GM23338 (cell line): ENCODE results near the gene SEC23A. TPM values are rescaled to one million over a fixed set of nuclear protein-coding genes. Genes with fewer than 3 reads are reported as not detected.
"Not testable (repeated sequence)": the region's sequence is repeated elsewhere in the genome, so short reads cannot be mapped to it uniquely, and the experiment has no call there.

Experiments used
- ATAC-seq: fragments of 200-7000 bp; cut with Tn5 transposase; 3 replicates; pipeline ENCODE4 v1.9.1; 2020
- DNase-seq: peaks from one replicate; pipeline ENCODE4 v3.0.0-alpha.2; 2015; ENCODE audit warnings: low spot score
- H2AFZ ChIP-seq: fragments of 200-600 bp; sonication (generic); 2 replicates; pipeline ENCODE4 v1.8.0; 2016; ENCODE audit warnings: antibody characterized with exemption, mild to moderate bottlenecking, moderate library complexity
- H3F3A ChIP-seq: fragments of 200-600 bp; sonication (generic); replicated peaks from 2 replicates; pipeline ENCODE4 v1.8.0; 2017; ENCODE audit warnings: antibody characterized with exemption, mixed run types, low read depth
- H3K27ac ChIP-seq: fragments of 200-600 bp; sonication (generic); 2 replicates; pipeline ENCODE4 v1.6.1; 2016; ENCODE audit warnings: low read depth
- H3K27me3 ChIP-seq: fragments of 200-600 bp; sonication (generic); 2 replicates; pipeline ENCODE4 v1.8.0; 2016; ENCODE audit warnings: mild to moderate bottlenecking, mixed run types, moderate library complexity; ENCODE audit not compliant: insufficient read depth
- H3K36me3 ChIP-seq: fragments of 200-600 bp; sonication (generic); 2 replicates; pipeline ENCODE4 v1.8.0; 2016; ENCODE audit warnings: mild to moderate bottlenecking; ENCODE audit not compliant: insufficient read depth
- H3K4me1 ChIP-seq: fragments of 200-600 bp; sonication (generic); 2 replicates; pipeline ENCODE4 v1.8.0; 2016; ENCODE audit warnings: mild to moderate bottlenecking, moderate library complexity; ENCODE audit not compliant: insufficient read depth
- H3K4me2 ChIP-seq: fragments of 200-600 bp; sonication (generic); 2 replicates; pipeline ENCODE4 v1.7.1; 2017; ENCODE audit warnings: mixed run types
- H3K4me3 ChIP-seq: fragments of 200-600 bp; sonication (generic); 2 replicates; pipeline ENCODE4 v1.6.1; 2016; ENCODE audit warnings: mixed run types
- H3K79me2 ChIP-seq: fragments of 200-600 bp; sonication (generic); replicated peaks from 2 replicates; pipeline ENCODE4 v1.8.0; 2017; ENCODE audit warnings: mild to moderate bottlenecking; ENCODE audit not compliant: insufficient read depth
- H3K9me2 ChIP-seq: fragments of 200-600 bp; sonication (generic); 2 replicates; pipeline ENCODE4 v1.8.0; 2017; ENCODE audit not compliant: insufficient read depth
- H4K20me1 ChIP-seq: fragments of 200-600 bp; sonication (generic); replicated peaks from 2 replicates; pipeline ENCODE4 v1.8.0; 2017; ENCODE audit warnings: mild to moderate bottlenecking; ENCODE audit not compliant: insufficient read depth
- H3K27ac Mint-ChIP-seq: 2 replicates; pipeline ENCODE4 v1.8.0; 2020; ENCODE audit warnings: inconsistent platforms, mild to moderate bottlenecking, moderate library complexity, mixed read lengths
- H3K27me3 Mint-ChIP-seq: 3 replicates; pipeline ENCODE4 v1.8.0; 2022; ENCODE audit warnings: low read depth, mild to moderate bottlenecking, moderate library complexity, mixed read lengths, inconsistent platforms; ENCODE audit not compliant: insufficient read depth, poor library complexity
- H3K36me3 Mint-ChIP-seq: 3 replicates; pipeline ENCODE4 v1.8.0; 2021; ENCODE audit warnings: low read depth, mild to moderate bottlenecking, inconsistent platforms, moderate library complexity, mixed read lengths
- H3K4me1 Mint-ChIP-seq: 3 replicates; pipeline ENCODE4 v1.8.0; 2020; ENCODE audit warnings: mild to moderate bottlenecking, inconsistent platforms, mixed read lengths
- H3K4me3 Mint-ChIP-seq: 3 replicates; pipeline ENCODE4 v1.8.0; 2021; ENCODE audit warnings: moderate library complexity, mild to moderate bottlenecking, inconsistent platforms, mixed read lengths
- H3K9me3 Mint-ChIP-seq: 3 replicates; pipeline ENCODE4 v1.8.0; 2020; ENCODE audit warnings: moderate library complexity, mild to moderate bottlenecking, inconsistent platforms, mixed read lengths
- CREB1 ChIP-seq: fragments of 250-450 bp; sonication (Bioruptor Pico); IDR thresholded peaks from 2 replicates; pipeline ENCODE4 v1.5.0; 2020; ENCODE audit warnings: low read depth, mild to moderate bottlenecking, moderate library complexity
- CTCF ChIP-seq, 2 experiments: fragments of 200-600 bp in 1 of 2; sonication (generic) in 1 of 2; conservative IDR thresholded peaks; 2 replicates each; pipeline versions ENCODE4 v1.5.1 to v1.6.1; 2016 to 2017; ENCODE audit warnings: antibody characterized with exemption in 2 of 2, low read depth in 2 of 2, mild to moderate bottlenecking in 2 of 2, moderate library complexity in 1 of 2
- ETS1 ChIP-seq: IDR thresholded peaks from 2 replicates; pipeline ENCODE4 v1.6.1; 2016; ENCODE audit warnings: antibody characterized with exemption
- EZH2 ChIP-seq: fragments of 200-600 bp; sonication (generic); IDR thresholded peaks from one replicate; pipeline ENCODE4 v1.8.0; 2017; ENCODE audit warnings: antibody characterized with exemption, mild to moderate bottlenecking, low read depth; ENCODE audit not compliant: unreplicated experiment
- NANOG ChIP-seq: IDR thresholded peaks from 2 replicates; pipeline ENCODE4 v1.6.1; 2016; ENCODE audit warnings: antibody characterized with exemption, borderline replicate concordance
- POLR2AphosphoS5 ChIP-seq: IDR thresholded peaks from 2 replicates; pipeline ENCODE4 v1.6.1; 2016; ENCODE audit warnings: antibody characterized with exemption, low read depth
- REST ChIP-seq: IDR thresholded peaks from one replicate; pipeline ENCODE4 v1.6.1; 2018; ENCODE audit warnings: antibody characterized with exemption; ENCODE audit not compliant: unreplicated experiment
- ZNF462 ChIP-seq: fragments of 250-450 bp; sonication (Bioruptor Pico); IDR thresholded peaks from 2 replicates; pipeline ENCODE4 v1.5.0; 2020; ENCODE audit warnings: mild to moderate bottlenecking, moderate library complexity
- polyA plus RNA-seq: library from polyadenylated mRNA; unstranded; fragments of >200 nt; fragmentation: Nextera tagmentation; extraction: Ambion mirVana; gene quantifications from 2 replicates; pipeline ENCODE4 v1.2.1, GENCODE V29; 2016
- total RNA-seq: library from RNA; depleted of rRNA; stranded (reverse); fragments of >200 nt; shearing (Covaris generic); gene quantifications from 2 replicates; pipeline ENCODE4 v1.2.3, GENCODE V29; 2014

The SEC23A gene
- total and polyA plus RNA-seq, 2 experiments from 2014 or later: 22.7 to 89.9 TPM

- Mint-ChIP-seq H3K4me1 (no peaks in the 10 kb centered on the region), H3K36me3 (peaks cover 41% of the 10 kb centered on the region), H3K9me3 (no peaks in the 10 kb centered on the region), H3K27ac (no peak overlapping the region), H3K27me3 (peaks cover 2% of the 10 kb centered on the region), H3K4me3 (no peak overlapping the region)
- H2AFZ ChIP-seq: no peak overlapping the region
- peaks cover 13% of the 10 kb centered on the region; the same call in 1 of the 2 replicates for H4K20me1 ChIP-seq
- no peaks in the 10 kb centered on the region for H3K9me2 ChIP-seq
- H3K27ac ChIP-seq: no peak overlapping the region
- no peak overlapping the region for H3K4me3 ChIP-seq
- no peak overlapping the region for H3K4me2 ChIP-seq
- no peak for ATAC-seq
- TF ChIP-seq ZNF462 (no peak), CTCF (conservative IDR thresholded peaks at IDR 0.05; ENCODE audit: low read depth in 2 of 2) (no peak), EZH2 (no peak), CREB1 (CRISPR knock-in tag) (no peak), NANOG (no peak), REST (no peak), ETS1 (no peak), POLR2AphosphoS5 (no peak)
- 0 out of 2 replicates have a peak, but pooled peaks cover 3% of the 10 kb centered on the region for H3K79me2 ChIP-seq
- H3F3A ChIP-seq: no peaks in the 10 kb centered on the region
- H3K27me3 ChIP-seq: no peaks in the 10 kb centered on the region
- peaks cover 24% of the 10 kb centered on the region; the same call in 1 of the 2 replicates for H3K36me3 ChIP-seq
- no peaks in the 10 kb centered on the region for H3K4me1 ChIP-seq
- no peak for DNase-seq
Measured at GRCh38 chr14:39069923-39070322, 33.1 kb downstream of the SEC23A start.

- not testable (repeated sequence) for ATAC-seq, H3K27ac Mint-ChIP-seq, H3K4me1 Mint-ChIP-seq, H3K27me3 Mint-ChIP-seq, H3K4me3 ChIP-seq, H3K9me2 ChIP-seq, H3K79me2 ChIP-seq, H3K4me1 ChIP-seq, H3F3A ChIP-seq, H3K4me3 Mint-ChIP-seq, H2AFZ ChIP-seq, H3K4me2 ChIP-seq, H3K27ac ChIP-seq, H3K27me3 ChIP-seq, H3K9me3 Mint-ChIP-seq, DNase-seq
- peaks cover 39% of the 10 kb centered on the region for H3K36me3 Mint-ChIP-seq
- peaks cover 18% of the 10 kb centered on the region; the same call in 1 of the 2 replicates for H3K36me3 ChIP-seq
- peaks cover 13% of the 10 kb centered on the region; the same call in 1 of the 2 replicates for H4K20me1 ChIP-seq
Measured at GRCh38 chr14:39069169-39069805, 33.7 kb downstream of the SEC23A start.
